ENCODE results near the gene EEF2K. TPM values are rescaled to one million over a fixed set of nuclear protein-coding genes. Genes with fewer than 3 reads are reported as not detected.
"Not testable (repeated sequence)": the region's sequence is repeated elsewhere in the genome, so short reads cannot be mapped to it uniquely, and the experiment has no call there.

Gene EEF2K
- polyA plus RNA-seq, 2 of the 4 experiments (the other 2 are of a cell fraction) = 8.2 to 9.4 TPM

- no peak overlapping the region for H3K27ac ChIP-seq
- H3K9me3 ChIP-seq = no peaks in the 10 kb centered on the region
- TF ChIP-seq MAZ (IDR thresholded peaks at IDR 0.05; ENCODE audit: borderline replicate concordance, low read depth, low read length) = no peak
- ChIA-PET POLR2A (interaction anchor here (1.0 to 1.5 kb wide), 3 partner anchors 93 to 108 kb away, joined by 5 to 6 read pairs (median 6); partner anchors contain the start of gene EEF2K), CTCF (interaction anchor here (3.0 to 16.3 kb wide), 4 partner anchors 12 to 99 kb away, joined by 12 to 320 read pairs (median 101); partner anchors contain the start of gene EEF2K)
- 100% methylated on average over 1 of the region's 1 CpG for WGBS (ENCODE audit: missing lambda C conversion rate)
- peak overlapping the region; percentile 68 for H3K4me2 ChIP-seq
- H3K4me3 ChIP-seq = no peak overlapping the region
- DNase-seq (ENCODE audit: low read depth in 1 of 2, low spot score in 1 of 2) (no peak), FAIRE-seq (no peak), ATAC-seq (no peak)
- H3K4me1 ChIP-seq = peaks cover 11% of the 10 kb centered on the region; the same call in 2 of the 3 replicates
Observed at GRCh38 chr16:22299036-22299435, 93.0 kb downstream of the EEF2K start.

GRCh38 chr16:22300427-22301071 is 94.5 kb downstream of the EEF2K start:
- H3K4me2 ChIP-seq = peak overlapping the region; percentile 24; the same call in 1 of the 3 replicates
- WGBS (ENCODE audit: missing lambda C conversion rate) = 22% methylated on average over 8 of the region's 8 CpGs
- ChIA-PET CTCF (interaction anchor here (0.6 to 16.3 kb wide), 30 partner anchors 10 to 1144 kb away, joined by 3 to 320 read pairs (median 4); partner anchors contain the start of gene EEF2K), POLR2A (interaction anchor here (1.5 kb wide), 1 partner anchor 101 kb away, joined by 7 read pairs; no protein-coding TSS in a partner anchor)
- ATAC-seq = peak; percentile 16 to 30; a peak in 3 of 6 replicates
- H3K27ac ChIP-seq = no peak overlapping the region
- TF ChIP-seq POLR2AphosphoS2 (conservative IDR thresholded peaks at IDR 0.05; ENCODE audit: low read length) (no peak), SMC3 (IDR thresholded peaks at IDR 0.05) (peak; percentile 57), RAD21 (conservative IDR thresholded peaks at IDR 0.05 in 1 of 2, IDR thresholded peaks at IDR 0.05 in 1 of 2) (peak; percentile 34 to 50; a peak in 4 of 5 replicates), MAFK (IDR thresholded peaks at IDR 0.05; ENCODE audit: partially characterized antibody) (no peak), CTCF (IDR thresholded peaks at IDR 0.05) (peak; percentile 74)
- no peaks in the 10 kb centered on the region for H3K9me3 ChIP-seq
- peak; percentile 71 to 76 for DNase-seq (ENCODE audit: low read depth in 1 of 2, low spot score in 1 of 2)
- no peak for FAIRE-seq
- peaks cover 11% of the 10 kb centered on the region; the same call in 2 of the 3 replicates for H3K4me1 ChIP-seq
- no peak overlapping the region for H3K4me3 ChIP-seq

GRCh38 chr16:22301423-22301822 is 95.3 kb downstream of the EEF2K start:
- H3K4me2 ChIP-seq; DNase-seq (ENCODE audit: low read depth in 1 of 2, low spot score in 1 of 2); H3K27ac ChIP-seq; H3K4me1 ChIP-seq; FAIRE-seq; H3K4me3 ChIP-seq; H3K9me3 ChIP-seq; ATAC-seq: not testable (repeated sequence)
- CTCF ChIA-PET = interaction anchor here (0.7 to 16.3 kb wide), 14 partner anchors 10 to 1020 kb away, joined by 3 to 320 read pairs (median 6); partner anchors contain the start of gene EEF2K
- POLR2A ChIA-PET = interaction anchor here (1.5 kb wide), 1 partner anchor 102 kb away, joined by 7 read pairs; no protein-coding TSS in a partner anchor
- 94% methylated on average over 7 of the region's 7 CpGs for WGBS (ENCODE audit: missing lambda C conversion rate)

GRCh38 chr16:22302776-22303363 is 96.8 kb downstream of the EEF2K start:
- no peak for TF ChIP-seq EHF (CRISPR knock-in tag; IDR thresholded peaks at IDR 0.05)
- TF ChIP-seq PBX3 (IDR thresholded peaks at IDR 0.05) = no peak
- no peak for TF ChIP-seq NFE2L2 (conservative IDR thresholded peaks at IDR 0.05; ENCODE audit: low read length)
- no peak for TF ChIP-seq EP300 (IDR thresholded peaks at IDR 0.05)
- TF ChIP-seq RFX5 (IDR thresholded peaks at IDR 0.05) = no peak
- TF ChIP-seq JUNB (IDR thresholded peaks at IDR 0.05) = no peak
- no peak for TF ChIP-seq ZFP36 (IDR thresholded peaks at IDR 0.05; ENCODE audit: borderline replicate concordance, partially characterized antibody)
- TF ChIP-seq CHD2 (IDR thresholded peaks at IDR 0.05; ENCODE audit: low read length, partially characterized antibody) = no peak
- ATAC-seq (no peak), FAIRE-seq (no peak), DNase-seq (ENCODE audit: low read depth in 1 of 2, low spot score in 1 of 2) (no peak)
- no peak overlapping the region for H3K27ac ChIP-seq
- CTCF ChIA-PET = interaction anchor here (1.6 to 16.3 kb wide), 4 partner anchors 12 to 1453 kb away, joined by 4 to 320 read pairs (median 83); partner anchors contain the start of gene EEF2K
- no peak overlapping the region for H3K4me2 ChIP-seq
- H3K4me1 ChIP-seq = peaks cover 5% of the 10 kb centered on the region; the same call in 2 of the 3 replicates
- 92% methylated on average over 12 of the region's 12 CpGs for WGBS (ENCODE audit: missing lambda C conversion rate)
- no peak overlapping the region for H3K4me3 ChIP-seq
- POLR2A ChIA-PET = no interaction called here
- H3K9me3 ChIP-seq = no peaks in the 10 kb centered on the region
